Measurements from ENCODE around the gene EGLN2. TPM values are rescaled to one million over a fixed set of nuclear protein-coding genes. Genes with fewer than 3 reads are reported as not detected.

The EGLN2 gene
- total and polyA plus RNA-seq, 9 of the 15 experiments (the other 6 are each of a cell fraction or from before 2014, with no cell fraction given), result 9.6 to 114 (median 71.0) TPM

DNA sequence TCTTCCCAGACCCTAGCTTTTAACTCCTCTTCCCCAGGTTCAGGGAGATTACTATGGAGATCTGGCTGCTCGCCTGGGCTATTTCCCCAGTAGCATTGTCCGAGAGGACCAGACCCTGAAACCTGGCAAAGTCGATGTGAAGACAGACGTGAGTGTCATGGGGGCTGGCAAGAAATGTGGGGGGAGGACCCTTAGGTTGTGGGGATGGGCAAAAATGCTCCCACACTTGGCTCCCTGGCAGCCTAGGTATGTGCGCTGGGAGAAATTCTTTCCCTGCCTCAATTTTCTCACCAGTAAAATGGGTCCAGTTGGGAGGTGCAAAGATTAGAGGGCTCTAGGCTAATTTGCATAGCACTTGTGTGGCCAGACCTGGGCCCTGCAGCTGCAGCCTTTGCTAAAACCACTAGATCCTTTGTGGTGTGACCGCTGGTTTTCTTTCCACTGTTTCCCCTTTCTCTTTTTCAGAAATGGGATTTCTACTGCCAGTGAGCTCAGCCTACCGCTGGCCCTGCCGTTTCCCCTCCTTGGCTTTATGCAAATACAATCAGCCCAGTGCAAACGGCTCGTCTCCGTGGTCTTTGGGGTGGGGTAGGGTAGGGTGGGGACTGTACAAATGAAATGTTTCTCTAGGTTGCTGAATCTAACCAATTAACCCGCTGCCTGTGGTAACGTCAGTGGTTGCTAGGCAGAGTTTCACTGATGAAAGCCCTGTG lies 21.9 kb upstream of the EGLN2 start:
- ATAC-seq, result peak; percentile 89
- intact Hi-C loops (cut with micrococcal nuclease), result no loop called here
- TF ChIP-seq KAT2B (IDR thresholded peaks at IDR 0.05; ENCODE audit: low read depth, low read length) (no peak), HNRNPH1 (optimal IDR thresholded peaks at IDR 0.05; ENCODE audit: low read depth, low read length) (no peak), ZNF583 (CRISPR knock-in tag; IDR thresholded peaks at IDR 0.05) (no peak), MTA3 (IDR thresholded peaks at IDR 0.05; ENCODE audit: borderline replicate concordance) (0 out of 2 replicates have a peak, but pooled peaks have one; percentile 24), TEAD4 (IDR thresholded peaks at IDR 0.05; ENCODE audit: low read length) (0 out of 2 replicates have a peak, but pooled peaks have one; percentile 28), TEAD4 (CRISPR knock-in tag; IDR thresholded peaks at IDR 0.05; ENCODE audit: borderline replicate concordance) (no peak), SMARCE1 (IDR thresholded peaks at IDR 0.05) (0 out of 2 replicates have a peak, but pooled peaks have one; percentile 8), ZNF232 (CRISPR knock-in tag; IDR thresholded peaks at IDR 0.05) (no peak), CREM (IDR thresholded peaks at IDR 0.05; ENCODE audit: low read depth) (peak; percentile 97), TSC22D4 (tag; IDR thresholded peaks at IDR 0.05) (no peak), KDM1A (IDR thresholded peaks at IDR 0.05) (peak; percentile 87 to 96), HNRNPLL (IDR thresholded peaks at IDR 0.05; ENCODE audit: low read depth, low read length, poor library complexity, severe bottlenecking) (no peak), PTBP1 (IDR thresholded peaks at IDR 0.05; ENCODE audit: low read depth, low read length) (0 out of 2 replicates have a peak, but pooled peaks have one; percentile 78), GTF2F1 (IDR thresholded peaks at IDR 0.05; ENCODE audit: low read depth, low read length) (peak; percentile 96; the same call in 1 of the 2 replicates), MAFG (tag; conservative IDR thresholded peaks at IDR 0.05) (no peak), BCOR (IDR thresholded peaks at IDR 0.05) (peak; percentile 99), TCF3 (CRISPR knock-in tag; IDR thresholded peaks at IDR 0.05) (no peak), CEBPB (tag; IDR thresholded peaks at IDR 0.05) (no peak), KHSRP (IDR thresholded peaks at IDR 0.05) (no peak), SRF (CRISPR knock-in tag; IDR thresholded peaks at IDR 0.05) (no peak), ZNF764 (CRISPR knock-in tag; IDR thresholded peaks at IDR 0.05; ENCODE audit: low read depth) (no peak), RBFOX2 (IDR thresholded peaks at IDR 0.05; ENCODE audit: low read depth, low read length) (no peak), ERF (CRISPR knock-in tag; IDR thresholded peaks at IDR 0.05) (no peak)
- TF ChIP-seq, protein P1, sequence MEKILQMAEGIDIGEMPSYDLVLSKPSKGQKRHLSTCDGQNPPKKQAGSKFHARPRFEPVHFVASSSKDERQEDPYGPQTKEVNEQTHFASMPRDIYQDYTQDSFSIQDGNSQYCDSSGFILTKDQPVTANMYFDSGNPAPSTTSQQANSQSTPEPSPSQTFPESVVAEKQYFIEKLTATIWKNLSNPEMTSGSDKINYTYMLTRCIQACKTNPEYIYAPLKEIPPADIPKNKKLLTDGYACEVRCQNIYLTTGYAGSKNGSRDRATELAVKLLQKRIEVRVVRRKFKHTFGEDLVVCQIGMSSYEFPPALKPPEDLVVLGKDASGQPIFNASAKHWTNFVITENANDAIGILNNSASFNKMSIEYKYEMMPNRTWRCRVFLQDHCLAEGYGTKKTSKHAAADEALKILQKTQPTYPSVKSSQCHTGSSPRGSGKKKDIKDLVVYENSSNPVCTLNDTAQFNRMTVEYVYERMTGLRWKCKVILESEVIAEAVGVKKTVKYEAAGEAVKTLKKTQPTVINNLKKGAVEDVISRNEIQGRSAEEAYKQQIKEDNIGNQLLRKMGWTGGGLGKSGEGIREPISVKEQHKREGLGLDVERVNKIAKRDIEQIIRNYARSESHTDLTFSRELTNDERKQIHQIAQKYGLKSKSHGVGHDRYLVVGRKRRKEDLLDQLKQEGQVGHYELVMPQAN (IDR thresholded peaks at IDR 0.05; ENCODE audit: borderline replicate concordance), result peak; percentile 48; the same call in 1 of the 2 replicates

More for the DNA sequence above, 21.9 kb upstream of the EGLN2 start:
- peak; percentile 74 to 94 (median 82) for DNase-seq (ENCODE audit: extremely low read depth in 1 of 4, low spot score in 3 of 4)
- Histone ChIP-seq H3K4me3 (peak overlapping the region; percentile 84), H3K9ac (ENCODE audit: insufficient read depth in 1 of 2, low read depth in 2 of 2, low read length in 2 of 2) (peak overlapping the region; percentile 73 to 82; a peak in 3 of 4 replicates), H2AFZ (ENCODE audit: low read depth, low read length) (peak overlapping the region; percentile 97), H3K9me1 (ENCODE audit: control insufficient read depth, insufficient read depth, low read length) (no peaks in the 10 kb centered on the region), H3K27me3 (ENCODE audit: control insufficient read depth in 2 of 2, insufficient read depth in 2 of 2, low read length in 2 of 2) (no peaks in the 10 kb centered on the region), H3K9me3 (replicated peaks; ENCODE audit: control insufficient read depth, insufficient read depth, low read depth, low read length) (no peaks in the 10 kb centered on the region), H3K27ac (ENCODE audit: extremely low read depth, low read depth, low read length) (peak overlapping the region; percentile 90), H3K4me1 (replicated peaks in 1 of 2; ENCODE audit: control insufficient read depth in 2 of 2, insufficient read depth in 2 of 2, low read length in 2 of 2) (peaks cover 12 to 18% of the 10 kb centered on the region in 2 experiments; a peak in 3 of 5 replicates), H3K36me3 (ENCODE audit: control insufficient read depth, insufficient read depth, low read length) (no peaks in the 10 kb centered on the region), H3K4me2 (ENCODE audit: insufficient read depth, low read length) (peak overlapping the region; percentile 100), H3K79me2 (ENCODE audit: control insufficient read depth, insufficient read depth, low read length) (no peaks in the 10 kb centered on the region), H4K20me1 (replicated peaks; ENCODE audit: control insufficient read depth, insufficient read depth, low read length) (no peaks in the 10 kb centered on the region)
- POLR2A ChIA-PET, result interaction anchor here (0.5 to 3.1 kb wide), 16 partner anchors 9 to 58 kb away, joined by 3 to 26 read pairs (median 7); partner anchors contain the start of genes ACTMAP, EGLN2 and SNRPA
- 7% methylated on average over 13 of the region's 13 CpGs for WGBS (ENCODE audit: insufficient coverage, low coverage, missing lambda C conversion rate)
- CTCF ChIA-PET (ENCODE audit: low intra/inter-chr PET ratio), result no interaction called here
- TSS peak; percentile 55 for BruUV-seq (replicated peaks)
- peak; percentile 98 for FAIRE-seq
- in situ Hi-C loops (cut with MboI), result no loop called here

Data from K562 (cell line).